Measurements from ENCODE around the gene DDX31.

DDX31 gene

DNA sequence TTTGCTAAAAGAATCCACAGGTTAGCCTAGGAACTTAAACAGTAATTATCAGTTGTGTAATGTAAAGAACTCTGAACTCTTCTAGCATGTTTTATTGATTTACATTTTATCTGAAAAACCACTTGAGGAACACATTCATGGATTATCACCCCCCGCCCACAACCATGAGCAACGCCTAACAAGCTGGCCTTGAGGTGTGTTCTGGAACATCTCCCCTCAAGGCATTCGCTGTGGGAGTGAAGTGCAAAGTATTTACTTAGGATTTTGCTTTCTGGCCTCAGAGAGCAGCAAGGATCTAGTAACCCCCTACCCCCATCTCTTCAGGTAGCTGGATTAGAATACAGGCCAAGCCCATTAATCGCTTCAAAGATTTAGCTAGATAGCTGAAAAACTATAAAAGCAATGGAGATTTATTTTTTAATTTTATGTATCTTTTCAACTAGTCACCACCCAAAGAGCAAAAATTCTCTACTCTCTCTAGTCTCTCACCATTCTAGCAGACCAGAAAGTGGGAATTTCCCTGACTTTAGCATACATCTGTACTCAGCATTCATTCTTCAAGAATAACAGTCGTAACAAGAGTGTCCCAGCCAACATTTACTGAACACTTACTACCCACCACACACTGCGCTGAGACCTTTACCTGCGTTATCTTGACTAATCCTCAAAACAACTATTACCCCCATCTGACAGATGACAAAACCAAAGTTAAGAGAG lies 37.2 kb downstream of the DDX31 start:
- DNase-seq, result no peak

DNA sequence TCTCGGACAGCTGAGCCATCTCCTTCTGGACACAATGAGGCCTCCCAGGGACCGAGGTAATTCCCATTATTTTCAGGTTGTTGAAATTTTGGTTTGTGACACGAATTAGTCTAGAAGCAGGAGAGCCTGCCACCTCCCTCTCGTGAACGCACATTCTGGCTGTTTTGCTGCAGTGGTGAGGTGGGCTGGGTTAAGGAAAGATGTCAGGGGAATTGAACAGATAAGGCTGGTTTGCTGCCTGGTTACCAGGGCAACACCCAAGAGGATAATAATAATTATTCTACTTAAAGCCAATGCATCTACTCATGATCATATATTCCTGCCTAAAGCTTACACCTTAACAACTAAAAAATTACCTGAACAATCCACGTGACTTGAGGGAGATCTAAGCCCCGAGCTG lies 38.1 kb downstream of the DDX31 start:
- DNase-seq, result no peak

DNA sequence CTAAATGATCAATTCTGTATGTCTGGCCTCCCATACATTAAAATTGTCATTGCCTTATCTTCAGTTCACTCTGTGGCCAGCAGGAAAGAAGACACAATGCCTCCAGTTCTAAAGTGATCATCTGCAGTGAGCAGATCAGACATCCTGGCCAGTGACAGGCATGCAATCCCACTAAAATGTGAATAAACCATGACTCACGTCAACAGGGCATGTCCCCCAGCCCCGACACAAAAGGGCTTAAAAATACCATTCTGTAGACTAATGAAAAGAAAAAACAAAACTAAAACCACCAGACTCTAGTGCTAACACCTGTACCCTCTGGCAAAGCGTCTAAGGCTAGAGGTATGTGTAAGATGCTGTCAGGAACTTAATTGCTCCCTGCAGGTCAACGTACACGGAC lies 38.5 kb downstream of the DDX31 start:
- no peak for DNase-seq

DNA sequence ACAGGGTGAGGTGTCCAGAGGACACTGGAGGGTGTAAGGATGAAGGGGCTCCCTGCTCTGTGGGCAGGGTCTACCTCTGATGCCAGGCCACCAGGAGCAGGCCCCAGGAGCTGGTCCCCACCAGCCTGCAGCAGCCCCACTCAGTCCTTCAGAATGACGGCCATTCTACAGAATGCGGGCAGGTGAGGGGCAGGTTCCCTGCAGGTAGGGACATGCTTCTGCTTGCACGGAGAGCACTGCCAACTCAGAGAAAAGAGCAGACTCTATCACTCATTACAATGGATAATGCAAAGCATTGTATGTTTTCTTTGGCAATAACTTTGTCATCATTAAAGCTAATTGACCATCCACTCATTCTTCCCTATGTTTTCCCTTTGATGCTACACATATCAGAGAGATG lies 39.0 kb downstream of the DDX31 start:
- DNase-seq, result no peak

DNA sequence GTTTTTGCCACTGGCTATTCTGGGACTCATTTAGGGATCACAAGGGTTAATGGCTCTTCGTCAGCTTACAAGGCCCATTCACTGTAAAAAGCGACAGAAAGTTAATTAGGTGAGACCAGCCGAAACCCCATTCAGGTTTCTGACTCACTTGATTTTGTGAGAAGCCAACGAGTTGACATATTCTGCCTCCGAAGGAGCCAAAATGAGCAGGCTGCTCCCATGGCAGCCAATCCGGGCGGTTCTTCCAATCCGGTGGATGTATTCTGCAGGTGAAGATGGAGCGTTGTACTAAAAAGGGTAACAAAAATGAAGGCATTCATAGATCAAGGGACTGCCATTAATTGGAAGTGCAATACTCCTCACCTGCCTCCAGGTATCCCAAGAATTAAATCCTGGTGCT lies 39.7 kb downstream of the DDX31 start:
- DNase-seq, result no peak

DNA sequence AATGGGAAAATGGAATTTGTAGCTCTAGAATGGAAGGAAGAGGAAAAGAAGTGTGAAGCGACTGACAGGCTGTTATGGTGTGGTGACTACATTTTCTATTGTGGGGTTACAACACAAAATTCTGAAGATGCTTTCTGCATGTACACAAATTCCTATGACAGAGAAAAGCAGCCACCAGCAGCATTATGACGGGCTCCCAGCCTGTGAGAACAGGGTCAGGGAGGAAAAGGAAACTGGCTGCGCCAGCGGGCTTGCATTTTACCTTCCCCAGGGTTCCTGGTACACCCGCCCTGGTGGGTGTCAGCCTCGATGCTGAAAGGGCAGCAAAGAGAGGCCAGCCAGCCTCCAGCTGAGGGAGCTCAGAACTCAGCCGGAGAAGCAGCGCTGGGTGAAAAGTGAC lies 41.0 kb downstream of the DDX31 start:
- DNase-seq, result no peak

DNA sequence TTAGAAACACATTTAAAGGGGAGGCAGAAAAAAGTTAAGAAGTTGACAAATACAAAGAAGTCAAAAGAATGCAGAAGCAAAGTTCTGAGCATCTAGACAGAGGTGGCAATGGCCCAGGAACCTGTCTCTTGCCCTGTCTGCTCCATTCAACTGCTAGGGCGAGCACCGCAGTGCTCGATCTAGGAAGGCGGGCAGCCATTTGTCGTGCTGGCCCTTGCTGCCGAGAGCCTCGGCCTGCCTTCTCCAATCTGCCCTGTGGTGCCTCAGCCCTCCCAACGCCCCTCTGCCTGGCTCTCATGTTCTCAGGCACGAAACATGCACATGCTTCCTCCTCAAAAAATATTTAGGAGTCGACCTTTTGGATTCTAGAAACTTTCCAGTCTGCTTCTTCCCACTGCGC lies 42.2 kb downstream of the DDX31 start:
- no peak for DNase-seq

DNA sequence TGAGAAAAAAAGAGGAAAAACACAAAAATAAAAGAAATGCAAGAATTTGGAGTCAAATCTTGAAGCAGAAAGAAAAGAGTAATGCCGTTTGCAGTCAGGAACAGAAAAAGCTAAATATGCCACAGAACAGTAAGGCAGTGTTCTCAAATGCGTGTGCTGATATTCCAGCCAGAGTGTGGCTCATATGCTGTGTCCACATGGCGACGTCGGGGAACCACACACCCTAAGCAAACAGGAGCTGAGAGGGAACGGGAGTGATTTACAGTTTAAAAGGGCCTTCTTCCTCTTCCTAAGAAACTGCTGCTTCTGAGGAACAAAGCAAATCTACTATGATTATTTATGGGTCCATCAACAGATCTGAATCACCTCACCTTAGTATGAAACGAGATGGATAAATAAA lies 42.7 kb downstream of the DDX31 start:
- DNase-seq, result no peak

DNA sequence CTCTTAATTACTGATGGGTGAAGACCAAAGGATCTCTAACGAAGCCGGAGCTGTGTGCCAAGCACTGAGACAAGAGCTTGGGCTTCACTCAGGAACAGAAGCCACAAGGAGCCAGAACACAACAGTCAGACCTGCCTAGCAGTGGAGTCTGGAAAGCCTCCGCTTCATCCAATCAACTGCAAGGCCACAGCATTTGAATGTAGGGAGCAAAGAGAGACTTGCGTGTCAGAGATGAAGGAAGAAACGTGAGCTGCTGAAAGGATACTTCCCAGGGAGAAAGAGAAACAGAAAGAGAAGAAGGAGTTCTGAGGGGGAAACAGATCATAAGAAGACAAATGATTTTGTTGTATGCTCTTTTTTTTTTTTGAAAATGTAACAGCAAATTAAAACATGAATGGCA lies 43.5 kb downstream of the DDX31 start:
- no peak for DNase-seq

DNA sequence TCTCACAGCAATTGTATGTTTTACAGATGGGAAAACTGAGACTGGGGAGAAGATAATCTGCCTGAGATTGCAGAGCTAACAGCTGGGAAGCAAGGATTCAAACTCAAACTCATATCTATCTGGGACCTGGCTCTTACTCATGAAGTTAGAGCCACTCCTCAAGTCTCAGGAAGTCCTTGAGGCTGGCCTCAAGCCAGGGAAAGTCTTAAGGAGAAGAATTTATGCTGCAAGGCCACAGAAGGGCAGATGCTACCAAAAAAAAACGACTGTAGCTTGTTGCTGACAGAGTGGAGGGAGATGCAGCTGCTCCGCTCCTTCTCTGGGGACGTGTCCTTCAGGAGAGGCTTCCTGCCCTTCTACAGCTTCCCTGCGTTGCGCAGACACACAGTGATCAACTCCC lies 47.6 kb downstream of the DDX31 start:
- DNase-seq, result no peak

DNA sequence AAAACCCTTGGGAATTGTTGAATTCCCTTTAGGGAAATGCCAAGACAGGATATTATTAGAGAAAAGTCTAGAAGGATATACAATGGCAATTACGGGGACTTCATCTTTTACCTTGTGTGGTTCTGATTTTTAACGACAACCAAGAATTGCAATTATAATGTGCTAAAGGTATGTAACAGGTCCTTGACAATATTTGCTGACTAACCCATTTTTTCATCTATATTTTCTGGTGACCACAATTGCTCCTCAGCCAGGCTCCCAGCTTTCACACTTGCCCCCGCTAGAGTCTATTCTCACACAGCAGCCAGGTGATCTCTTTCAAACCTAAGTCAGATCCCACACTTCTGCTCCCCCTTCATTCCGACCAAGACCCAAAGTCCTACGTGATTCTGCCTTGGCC lies 53.1 kb downstream of the DDX31 start:
- DNase-seq, result no peak

DNA sequence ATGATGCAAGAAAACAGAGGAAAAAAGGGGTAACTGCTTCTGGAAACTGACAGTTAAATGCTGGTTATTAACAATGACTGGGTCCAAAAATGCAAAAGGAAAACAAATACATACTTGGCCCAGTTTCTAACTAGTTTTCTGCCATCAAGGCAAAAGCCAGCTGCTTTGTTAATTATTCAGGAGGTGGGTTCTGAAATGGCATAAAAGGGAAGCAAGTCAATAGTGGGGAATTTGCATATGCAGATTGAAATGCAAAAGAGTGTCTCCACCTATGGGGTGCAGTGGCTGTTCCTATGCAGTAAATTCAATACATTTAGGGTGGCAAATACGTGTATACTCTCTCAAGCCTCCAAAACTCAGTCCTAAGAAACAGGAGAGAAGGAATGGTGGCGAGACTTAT lies 54.0 kb downstream of the DDX31 start:
- DNase-seq, result no peak

DNA sequence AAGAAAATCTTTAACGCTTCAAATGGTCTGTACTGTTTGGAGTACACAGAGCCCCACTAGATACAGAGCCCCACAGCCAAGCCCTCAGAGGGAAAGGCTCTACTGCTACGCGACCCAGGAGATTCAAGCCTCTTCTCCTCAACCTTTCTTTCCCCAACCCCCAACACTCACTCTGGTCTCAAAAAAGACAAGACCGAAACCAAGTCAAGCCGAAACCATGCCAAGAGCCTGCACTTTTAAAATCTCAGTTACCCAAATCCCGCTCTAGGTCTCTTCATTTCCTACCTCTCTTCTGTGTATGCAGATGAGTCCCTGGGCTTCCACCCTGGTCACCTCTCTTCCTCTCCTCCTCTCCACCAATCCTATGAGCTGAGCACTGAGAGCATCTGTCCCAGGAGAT lies 55.5 kb downstream of the DDX31 start:
- DNase-seq, result no peak

DNA sequence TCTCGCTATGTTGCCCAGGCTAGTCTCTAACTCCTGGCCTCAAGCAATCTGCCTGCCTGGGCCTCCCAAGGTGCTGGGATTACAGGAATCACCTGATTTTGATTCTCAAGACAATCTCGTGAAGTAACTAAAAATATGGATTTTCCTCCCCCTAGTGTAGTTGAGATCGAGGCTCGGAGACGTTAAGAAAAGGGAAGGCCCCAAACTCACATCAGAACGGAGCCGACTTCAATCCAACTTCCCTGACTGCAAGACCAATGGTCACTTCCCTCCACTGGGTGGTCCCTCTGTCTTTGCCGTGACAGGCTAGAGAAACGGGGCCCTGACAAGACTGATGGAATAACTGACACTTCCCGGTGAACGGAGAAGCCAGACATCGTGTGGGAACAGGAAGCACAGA lies 59.1 kb downstream of the DDX31 start:
- DNase-seq, result no peak

DNA sequence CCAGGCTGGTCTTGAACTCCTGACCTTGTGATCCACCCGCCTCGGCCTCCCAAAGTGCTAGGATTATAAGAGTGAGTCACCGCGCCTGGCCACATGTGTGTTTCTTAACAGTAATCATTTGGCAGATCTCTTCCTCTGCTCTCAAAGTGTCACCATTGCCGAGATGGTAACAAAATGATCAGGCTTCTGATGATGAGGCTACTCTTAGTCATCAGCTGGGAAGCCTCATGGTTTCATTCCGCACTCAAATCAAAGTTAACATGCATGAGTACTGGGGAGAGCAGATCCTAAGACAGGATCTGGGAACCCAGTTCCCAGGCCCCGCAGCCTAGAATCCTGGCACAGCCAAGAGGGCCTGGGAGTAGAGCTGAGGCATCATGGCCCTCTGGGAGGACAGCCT lies 60.0 kb downstream of the DDX31 start:
- no peak for DNase-seq

DNA sequence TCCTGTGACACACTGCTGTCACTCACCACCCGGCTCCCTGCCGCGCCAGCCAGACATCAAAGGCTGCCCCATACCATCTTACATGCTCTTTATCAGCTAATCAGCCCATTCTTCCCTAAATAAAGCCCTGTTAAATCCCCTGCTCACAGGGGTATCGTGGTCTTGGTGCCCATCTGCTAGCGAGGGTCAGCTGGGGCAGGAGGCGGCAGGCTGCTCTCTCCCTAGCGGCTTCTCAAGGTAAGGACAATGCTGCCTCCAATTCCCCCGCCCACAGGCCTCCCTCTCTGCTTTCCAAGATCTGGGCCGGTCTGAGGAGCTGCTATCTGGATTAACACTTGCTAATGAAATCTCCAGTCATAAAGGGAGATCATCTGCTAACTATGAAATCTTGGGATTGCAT lies 60.6 kb downstream of the DDX31 start:
- DNase-seq, result no peak

DNA sequence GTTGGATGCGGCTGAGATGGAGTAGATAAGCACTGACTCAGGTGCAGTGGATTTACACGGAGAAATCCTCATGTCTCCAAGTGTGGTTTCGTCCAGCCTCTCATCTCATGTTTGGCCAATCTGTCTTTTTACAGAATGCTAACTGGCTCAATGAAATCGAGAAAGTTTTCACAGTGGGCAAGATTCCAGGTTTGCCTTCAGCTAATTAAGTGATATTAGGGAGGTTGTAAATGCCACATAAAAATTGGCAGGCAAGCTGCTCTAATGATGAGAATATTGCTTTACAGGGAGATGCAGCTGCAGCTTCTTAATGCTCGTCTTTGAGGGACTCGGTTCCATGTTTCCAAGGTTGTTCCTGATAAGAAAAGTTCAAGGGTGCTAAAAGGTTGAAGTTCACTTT lies 63.7 kb downstream of the DDX31 start:
- peak; percentile 60 for DNase-seq

DNA sequence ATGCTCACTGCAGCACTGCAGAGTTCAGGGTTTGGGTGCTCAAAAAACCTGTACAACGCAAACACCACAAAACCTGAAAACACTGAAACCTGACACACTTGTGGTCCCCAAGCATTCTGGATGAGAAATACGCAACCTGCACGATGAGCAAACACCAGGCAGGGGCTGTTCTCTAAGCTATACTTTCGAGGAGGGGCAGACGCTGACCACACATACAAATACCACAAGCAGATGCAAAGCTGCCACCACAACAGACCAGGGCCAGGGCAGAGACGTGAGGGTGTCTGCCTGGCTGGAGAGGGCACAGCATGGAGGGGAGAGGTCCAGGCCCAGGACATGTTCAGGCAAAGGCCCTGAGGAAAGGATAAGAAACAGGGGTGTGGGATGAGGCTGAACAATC lies 64.4 kb downstream of the DDX31 start:
- DNase-seq, result no peak

DNA sequence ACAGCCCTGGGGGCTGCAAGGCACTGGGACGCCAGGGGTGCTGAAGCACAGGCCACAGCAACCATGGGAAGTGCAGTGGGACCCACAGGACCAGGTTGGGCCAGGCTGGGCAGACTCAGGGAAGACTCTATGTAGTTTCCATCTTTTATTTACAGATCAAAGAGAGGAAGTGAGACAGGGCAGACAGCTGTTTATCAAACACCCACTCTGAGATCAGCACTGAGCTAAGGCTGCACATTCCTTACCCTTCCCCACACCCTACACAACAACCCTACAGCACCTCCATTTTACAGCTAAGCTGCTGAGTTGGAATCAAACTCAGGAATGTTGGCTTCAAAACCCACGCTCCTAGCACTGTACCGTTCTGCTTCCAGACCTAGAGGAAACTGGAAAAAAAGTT lies 67.6 kb downstream of the DDX31 start:
- no peak for DNase-seq

DNA sequence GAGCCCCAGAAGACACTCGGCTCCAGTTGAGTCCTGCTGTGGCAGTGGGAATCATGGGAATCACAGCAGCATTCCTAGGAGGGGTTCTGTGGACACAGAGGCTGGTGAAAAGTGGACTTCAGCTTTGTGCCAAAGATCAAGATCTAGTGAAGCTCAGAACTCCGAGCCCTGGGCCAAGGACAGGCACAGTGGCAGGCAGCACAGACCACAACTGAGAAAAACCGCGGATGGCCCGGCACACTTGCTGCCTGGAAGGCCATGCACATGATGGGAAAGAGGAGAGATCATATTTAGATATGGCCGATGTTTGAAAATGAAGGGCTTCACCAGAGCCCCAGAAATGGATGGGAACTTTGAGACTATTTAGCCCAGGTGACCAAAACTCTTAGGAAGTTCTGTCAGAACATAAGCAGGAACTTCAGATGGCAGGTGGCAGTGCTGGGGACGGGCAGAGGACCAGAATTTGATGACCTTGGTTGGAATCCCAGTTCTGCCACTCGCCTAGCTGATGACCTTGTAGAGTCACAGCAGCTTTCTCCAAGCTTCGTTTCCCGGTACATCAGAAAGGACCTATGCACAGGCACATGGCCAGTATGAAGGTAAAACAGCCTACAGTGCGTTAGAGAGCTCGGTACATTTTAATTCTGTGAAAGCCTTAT lies 69.3 kb downstream of the DDX31 start:
- no peak for DNase-seq

DNA sequence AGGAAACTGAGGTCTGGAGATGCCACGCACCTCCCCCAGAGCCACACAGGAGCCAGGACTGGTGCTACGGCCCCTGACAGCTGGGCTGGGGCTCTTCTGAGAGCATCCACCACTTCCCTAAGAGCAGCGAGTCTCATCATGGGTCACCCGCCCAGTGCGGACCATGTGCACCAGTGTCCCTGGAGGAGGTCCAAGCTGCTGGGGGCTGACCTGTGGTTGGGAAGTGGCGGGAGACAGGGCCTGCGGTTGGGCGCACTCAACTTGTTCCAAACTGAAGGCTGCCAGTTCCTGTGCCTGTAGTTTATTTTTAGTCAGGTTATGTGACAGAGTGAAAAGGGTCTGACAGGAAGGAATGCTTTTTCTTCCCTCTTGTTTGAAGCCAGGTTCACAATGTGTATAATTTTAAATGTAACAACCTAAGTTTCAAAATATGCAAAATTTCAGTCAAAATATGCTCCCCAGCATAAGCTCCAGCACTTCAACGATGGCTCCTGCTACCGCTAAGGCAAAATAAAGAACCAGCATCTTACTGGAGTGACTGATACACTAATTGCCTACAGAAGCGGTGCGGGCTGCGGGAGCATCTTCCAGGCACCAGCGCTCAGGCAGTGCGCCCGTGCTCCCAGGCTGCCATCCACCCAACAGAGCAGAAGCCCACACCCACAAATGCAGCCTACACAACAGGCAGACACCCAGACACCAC lies 72.6 kb downstream of the DDX31 start:
- DNase-seq, result no peak

DNA sequence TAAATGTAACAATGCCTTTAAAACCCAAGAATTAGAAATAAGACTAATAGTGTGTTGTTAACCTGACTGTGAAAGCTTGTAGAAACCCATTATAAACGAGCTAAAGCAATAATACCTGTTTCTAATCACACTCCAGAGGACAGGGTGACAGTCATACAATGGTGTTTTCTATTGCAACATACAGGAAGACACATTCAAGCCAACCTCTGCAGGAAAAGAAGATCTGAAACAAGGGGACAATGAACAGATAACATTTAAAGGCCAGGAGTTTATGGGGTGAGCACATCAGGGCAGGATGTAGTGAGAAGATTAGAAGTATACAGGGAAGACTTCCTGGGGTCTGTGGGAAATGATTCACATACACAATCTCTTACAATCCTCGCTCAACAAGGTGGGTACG lies 73.6 kb downstream of the DDX31 start:
- DNase-seq, result no peak

DNA sequence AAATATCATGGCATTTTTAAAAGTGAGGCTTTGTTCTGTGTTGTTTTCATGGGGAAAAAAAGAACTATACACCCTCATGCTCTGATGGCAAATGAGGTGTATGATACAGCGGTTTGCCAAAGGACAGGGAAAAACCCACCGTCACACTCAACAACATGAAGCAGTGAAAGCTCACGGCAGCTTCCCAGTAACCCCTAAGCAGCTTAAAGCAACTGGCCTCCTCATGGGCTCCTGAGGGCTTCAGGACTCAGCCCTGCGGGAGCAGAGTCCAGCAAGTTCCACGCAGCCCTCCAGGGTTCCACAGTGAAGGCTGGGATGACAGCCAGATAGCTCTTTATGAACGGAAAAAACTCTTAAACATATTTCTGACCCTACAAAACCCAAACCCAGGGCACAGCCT lies 74.5 kb downstream of the DDX31 start:
- no peak for DNase-seq

DNA sequence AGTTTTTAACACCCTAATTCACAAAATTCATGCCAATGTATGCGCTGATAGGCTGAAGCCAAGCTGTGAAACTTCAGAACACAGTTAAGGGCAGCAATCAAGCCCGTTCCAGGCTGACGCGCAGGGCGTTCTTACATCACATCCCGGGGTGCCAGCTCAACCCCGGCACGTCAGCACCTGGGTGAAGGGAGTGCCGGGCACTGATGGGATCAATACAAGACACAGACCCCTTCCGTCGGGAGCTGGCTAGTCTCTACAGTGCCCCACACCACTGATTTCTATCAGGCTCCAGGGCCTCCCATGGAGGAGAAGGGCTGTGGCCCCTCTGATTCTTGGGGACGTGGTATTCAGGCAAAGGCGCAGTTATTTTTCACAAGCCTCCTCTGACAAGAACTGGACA lies 75.4 kb downstream of the DDX31 start:
- DNase-seq, result no peak

DNA sequence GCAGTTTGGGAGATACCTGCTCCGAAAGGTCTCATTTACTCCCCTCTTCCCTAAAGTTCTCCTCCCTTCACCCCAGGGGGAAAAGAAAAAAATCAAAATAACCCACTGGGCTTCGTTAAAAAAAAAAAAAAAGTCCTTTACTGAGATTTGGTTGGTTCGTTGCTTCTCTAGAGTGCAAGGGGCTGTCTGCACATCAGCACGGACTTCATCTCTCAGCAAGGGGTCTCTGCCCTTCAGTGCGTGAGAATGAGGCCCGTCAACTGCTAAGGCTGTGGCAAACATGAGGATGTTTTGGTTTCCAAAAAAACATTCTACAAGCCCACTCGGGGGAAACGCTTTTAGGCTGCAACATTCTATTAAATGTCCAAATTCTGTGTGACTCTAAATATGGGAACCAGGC lies 77.3 kb downstream of the DDX31 start:
- no peak for DNase-seq

Measured in NCI-H1694 (cell line).